Activated T-cell treated with anti-CD3 and anti-CD28 coated beads, Interleukin-2, amount 50 U/mL, for 4 hours (primary cell): ENCODE results near the gene MYO6. TPM values are rescaled to one million over a fixed set of nuclear protein-coding genes. Genes with fewer than 3 reads are reported as not detected.

ENCODE experiments used
- ATAC-seq, 2 donors: fragments of 200-7000 bp; cut with Tn5 transposase; one replicate each; pipeline ENCODE4 v1.10.0; 2021
- DNase-seq: peaks from one replicate; pipeline ENCODE4 v3.0.0-alpha.2; 2020
- H3K27me3 Mint-ChIP-seq: one replicate; pipeline ENCODE4 v1.8.0; 2021; ENCODE audit warnings: low read depth, mixed read lengths
- H3K36me3 Mint-ChIP-seq: one replicate; pipeline ENCODE4 v1.8.0; 2022; ENCODE audit warnings: mixed read lengths; ENCODE audit not compliant: insufficient read depth
- H3K4me1 Mint-ChIP-seq: one replicate; pipeline ENCODE4 v1.8.0; 2021; ENCODE audit warnings: low read depth, mixed read lengths
- H3K4me3 Mint-ChIP-seq: one replicate; pipeline ENCODE4 v1.8.0; 2021; ENCODE audit warnings: mild to moderate bottlenecking, moderate library complexity, mixed read lengths
- H3K9me3 Mint-ChIP-seq: one replicate; pipeline ENCODE4 v1.8.0; 2021; ENCODE audit warnings: mixed read lengths
- total RNA-seq, 3 donors: library from RNA; stranded (reverse); gene quantifications; one replicate each; pipeline ENCODE4 v1.2.1, GENCODE V29; 2021

The MYO6 gene
- total RNA-seq, 3 donors from 2014 or later = 0.71 to 1.0 (median 0.92) TPM

DNA sequence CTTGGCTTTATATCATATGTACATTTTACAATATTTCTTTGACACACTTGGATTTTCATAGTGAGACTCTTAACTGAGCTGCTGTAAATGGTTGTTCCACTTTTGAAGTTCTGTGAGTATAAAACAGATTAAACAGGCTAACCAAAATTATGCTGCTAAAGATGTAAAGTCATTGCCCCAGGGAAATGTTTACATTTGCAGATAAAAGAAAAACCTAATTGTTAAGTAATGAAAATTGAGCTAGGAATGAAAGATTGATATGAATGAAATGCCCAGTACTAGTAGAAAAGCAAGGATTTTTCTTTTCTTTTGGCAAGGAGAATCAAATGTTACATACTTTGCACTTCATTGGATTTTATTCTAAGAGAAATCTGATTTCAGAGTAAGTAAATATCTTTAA is 164.0 kb downstream of the MYO6 start:
- no peaks in the 10 kb centered on the region for H3K27me3 Mint-ChIP-seq
- DNase-seq = no peak
- H3K36me3 Mint-ChIP-seq = peaks cover 2% of the 10 kb centered on the region
- no peak overlapping the region for H3K4me3 Mint-ChIP-seq
- no peaks in the 10 kb centered on the region for H3K4me1 Mint-ChIP-seq
- no peak for ATAC-seq
- no peaks in the 10 kb centered on the region for H3K9me3 Mint-ChIP-seq

GRCh38 chr6:75922226-75922625 is 173.2 kb downstream of the MYO6 start:
- no peak overlapping the region for H3K4me3 Mint-ChIP-seq
- no peaks in the 10 kb centered on the region for H3K9me3 Mint-ChIP-seq
- H3K27me3 Mint-ChIP-seq = peaks cover 3% of the 10 kb centered on the region
- no peak for DNase-seq
- H3K4me1 Mint-ChIP-seq = no peaks in the 10 kb centered on the region
- ATAC-seq = no peak
- no peaks in the 10 kb centered on the region for H3K36me3 Mint-ChIP-seq

GRCh38 chr6:75926293-75927168 is 177.5 kb downstream of the MYO6 start:
- no peaks in the 10 kb centered on the region for H3K4me1 Mint-ChIP-seq
- ATAC-seq (no peak), DNase-seq (no peak)
- H3K36me3 Mint-ChIP-seq = no peaks in the 10 kb centered on the region
- H3K9me3 Mint-ChIP-seq = no peaks in the 10 kb centered on the region
- H3K4me3 Mint-ChIP-seq = no peak overlapping the region
- peaks cover 4% of the 10 kb centered on the region for H3K27me3 Mint-ChIP-seq

DNA sequence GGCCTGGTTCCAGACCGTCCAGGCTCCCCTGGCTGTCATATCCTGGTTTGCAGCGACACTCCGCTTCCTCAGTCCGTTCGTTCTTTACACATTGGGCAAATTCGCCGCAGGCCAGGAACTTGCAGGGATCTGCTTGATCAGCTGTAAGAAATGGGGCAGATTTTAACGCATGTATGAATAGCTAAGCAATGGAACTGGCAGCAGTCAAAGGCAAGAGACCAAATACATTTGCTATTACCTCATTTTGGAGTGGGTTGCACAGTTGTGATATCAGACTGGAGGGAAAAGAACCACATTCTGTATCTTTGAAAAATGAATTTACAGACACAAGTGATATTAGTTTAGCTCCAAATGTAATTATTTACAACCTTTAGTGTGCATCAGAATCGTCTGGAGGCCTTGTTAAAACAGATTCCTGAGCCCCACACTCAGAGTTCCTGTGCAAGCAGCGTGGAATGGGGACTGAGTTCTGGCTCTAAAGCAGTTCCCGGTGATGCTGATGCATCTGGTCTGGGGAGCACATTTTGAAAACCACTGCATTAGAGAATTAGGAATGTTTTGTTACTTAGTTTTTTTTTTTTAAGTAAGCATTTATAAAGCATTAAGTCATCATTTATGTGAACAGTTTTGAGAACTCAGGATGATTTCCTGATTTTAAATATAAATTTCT is 182.1 kb downstream of the MYO6 start:
- H3K4me1 Mint-ChIP-seq = peaks cover 6% of the 10 kb centered on the region

DNA sequence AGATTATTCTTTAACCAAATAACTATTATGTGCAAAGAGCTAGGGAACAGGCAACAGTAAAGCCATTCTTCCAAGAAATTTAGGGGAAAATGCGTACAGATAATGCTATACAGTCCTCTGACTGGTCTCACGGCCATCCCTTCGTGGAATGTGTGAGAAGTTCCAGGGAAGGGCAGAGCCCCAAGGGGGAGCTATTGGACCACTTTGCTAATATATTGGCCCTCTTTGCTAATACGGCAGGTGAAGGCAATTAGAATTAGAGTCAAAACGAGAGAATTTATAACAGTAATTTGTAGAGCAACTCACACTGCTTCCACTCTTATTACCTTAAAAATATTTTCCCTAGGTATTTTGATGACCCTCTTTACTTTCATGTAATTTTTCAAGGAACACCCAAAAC is 183.0 kb downstream of the MYO6 start:
- ATAC-seq (no peak), DNase-seq (no peak)
- Mint-ChIP-seq H3K4me1 (peaks cover 6% of the 10 kb centered on the region), H3K36me3 (no peaks in the 10 kb centered on the region), H3K4me3 (no peak overlapping the region), H3K27me3 (peaks cover 26% of the 10 kb centered on the region), H3K9me3 (no peaks in the 10 kb centered on the region)

More for the DNA sequence above, 182.1 kb downstream of the MYO6 start:
- Mint-ChIP-seq H3K9me3 (no peaks in the 10 kb centered on the region), H3K36me3 (no peaks in the 10 kb centered on the region), H3K4me3 (no peak overlapping the region), H3K27me3 (peaks cover 26% of the 10 kb centered on the region)
- DNase-seq (no peak), ATAC-seq (no peak)

GRCh38 chr6:75933387-75933975 is 184.4 kb downstream of the MYO6 start:
- H3K4me3 Mint-ChIP-seq = no peak overlapping the region
- H3K4me1 Mint-ChIP-seq = peaks cover 6% of the 10 kb centered on the region
- H3K9me3 Mint-ChIP-seq = no peaks in the 10 kb centered on the region
- H3K36me3 Mint-ChIP-seq = no peaks in the 10 kb centered on the region
- no peak for DNase-seq
- peaks cover 26% of the 10 kb centered on the region for H3K27me3 Mint-ChIP-seq
- no peak for ATAC-seq

DNA sequence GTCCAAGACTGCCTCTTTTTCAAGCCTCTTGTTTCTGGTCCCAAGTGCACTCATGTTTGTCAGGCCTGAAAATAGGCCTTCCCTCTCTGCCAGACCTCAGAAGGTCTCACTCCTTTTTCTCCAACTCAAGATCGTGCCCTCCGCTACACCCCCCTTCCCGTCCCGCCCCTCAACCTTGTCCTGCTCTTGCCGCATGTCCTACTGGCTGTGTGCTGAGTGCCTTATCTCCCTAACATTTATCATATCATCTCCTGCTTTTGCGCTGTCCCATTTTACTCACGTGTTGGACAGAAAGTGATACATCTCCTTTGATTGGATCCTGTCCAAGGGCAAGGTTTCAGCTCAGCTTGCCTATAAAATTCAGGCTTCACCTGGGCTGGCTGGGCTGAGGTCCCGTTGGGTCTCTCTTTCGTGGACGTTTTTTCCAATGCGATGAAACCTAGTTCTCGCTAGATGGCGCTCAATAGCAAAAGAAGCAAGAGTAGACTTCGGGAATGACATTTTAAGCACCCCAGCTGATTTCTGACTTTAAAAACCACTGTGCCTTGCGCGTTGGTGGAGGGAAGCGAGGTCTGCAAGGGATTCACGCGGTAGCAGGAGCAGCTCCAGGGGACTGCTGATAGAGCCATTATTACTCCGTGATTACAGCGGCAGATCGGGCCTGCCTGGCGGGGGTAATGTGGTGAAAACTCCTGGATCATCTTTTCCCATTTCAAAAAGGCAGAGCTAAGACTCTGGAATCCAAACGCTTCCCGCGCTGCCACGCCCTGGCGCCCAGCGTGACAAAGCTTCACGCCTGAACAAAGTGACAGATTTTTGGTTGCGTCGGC is 185.8 kb downstream of the MYO6 start:
- H3K36me3 Mint-ChIP-seq = no peaks in the 10 kb centered on the region
- H3K9me3 Mint-ChIP-seq = no peaks in the 10 kb centered on the region
- peaks cover 6% of the 10 kb centered on the region for H3K4me1 Mint-ChIP-seq
- ATAC-seq = peak; percentile 56 to 59
- H3K4me3 Mint-ChIP-seq = peak overlapping the region; percentile 59
- peaks cover 25% of the 10 kb centered on the region for H3K27me3 Mint-ChIP-seq
- no peak for DNase-seq

DNA sequence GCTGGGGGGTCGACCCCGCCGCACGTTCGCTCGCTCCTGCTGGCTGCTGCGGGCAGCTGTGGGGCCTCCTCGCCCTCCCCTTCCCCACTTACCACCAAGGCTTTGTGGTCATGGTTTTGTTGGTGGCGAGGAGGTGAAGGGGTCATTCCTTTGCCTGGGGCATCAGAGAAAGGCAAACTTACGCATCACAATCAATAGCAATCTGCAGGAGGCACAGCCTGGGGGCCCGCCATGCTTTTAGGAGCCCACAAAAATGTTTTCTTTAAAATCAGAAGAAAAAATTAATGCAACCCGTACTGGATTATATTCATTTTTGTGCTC is 186.4 kb downstream of the MYO6 start:
- H3K27me3 Mint-ChIP-seq = peaks cover 25% of the 10 kb centered on the region
- DNase-seq (no peak), ATAC-seq (no peak)
- no peak overlapping the region for H3K4me3 Mint-ChIP-seq
- no peaks in the 10 kb centered on the region for H3K9me3 Mint-ChIP-seq
- H3K36me3 Mint-ChIP-seq = no peaks in the 10 kb centered on the region
- peaks cover 6% of the 10 kb centered on the region for H3K4me1 Mint-ChIP-seq

- ATAC-seq (no peak), DNase-seq (no peak)
- H3K4me3 Mint-ChIP-seq = no peak overlapping the region
- peaks cover 6% of the 10 kb centered on the region for H3K4me1 Mint-ChIP-seq
- peaks cover 25% of the 10 kb centered on the region for H3K27me3 Mint-ChIP-seq
- no peaks in the 10 kb centered on the region for H3K9me3 Mint-ChIP-seq
- no peaks in the 10 kb centered on the region for H3K36me3 Mint-ChIP-seq
These were observed 187.6 kb downstream of the MYO6 start for GRCh38 chr6:75936682-75937081.

- Mint-ChIP-seq H3K9me3 (no peaks in the 10 kb centered on the region), H3K27me3 (peaks cover 25% of the 10 kb centered on the region), H3K4me3 (no peak overlapping the region), H3K4me1 (peaks cover 6% of the 10 kb centered on the region), H3K36me3 (no peaks in the 10 kb centered on the region)
- DNase-seq = no peak
- ATAC-seq = no peak
These were observed 188.8 kb downstream of the MYO6 start for GRCh38 chr6:75937846-75938245.

GRCh38 chr6:75940564-75940963 is 191.5 kb downstream of the MYO6 start:
- H3K9me3 Mint-ChIP-seq = no peaks in the 10 kb centered on the region
- H3K4me3 Mint-ChIP-seq = no peak overlapping the region
- DNase-seq (no peak), ATAC-seq (no peak)
- no peaks in the 10 kb centered on the region for H3K4me1 Mint-ChIP-seq
- H3K27me3 Mint-ChIP-seq = peaks cover 5% of the 10 kb centered on the region
- H3K36me3 Mint-ChIP-seq = no peaks in the 10 kb centered on the region

DNA sequence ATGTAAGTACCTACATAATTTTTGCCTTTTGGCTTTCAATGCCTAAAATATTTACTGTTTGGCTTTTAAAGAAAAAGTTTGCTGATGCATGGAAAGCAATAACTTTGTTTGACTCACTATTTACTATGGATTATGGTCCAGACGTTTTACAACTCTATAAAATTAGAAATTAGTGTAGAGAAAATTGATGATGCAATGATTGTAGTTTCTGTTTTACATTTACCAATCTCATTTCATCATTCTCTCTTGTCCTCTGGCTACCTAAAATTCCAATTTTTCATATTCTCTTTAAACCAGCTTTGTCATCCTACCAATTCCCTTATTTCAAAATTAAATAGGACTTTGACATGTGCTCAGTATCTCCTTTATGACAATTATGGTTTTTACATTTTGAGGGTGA is 192.5 kb downstream of the MYO6 start:
- ATAC-seq (no peak), DNase-seq (no peak)
- H3K4me1 Mint-ChIP-seq = no peaks in the 10 kb centered on the region
- no peaks in the 10 kb centered on the region for H3K9me3 Mint-ChIP-seq
- no peaks in the 10 kb centered on the region for H3K27me3 Mint-ChIP-seq
- H3K4me3 Mint-ChIP-seq = no peak overlapping the region
- no peaks in the 10 kb centered on the region for H3K36me3 Mint-ChIP-seq

DNA sequence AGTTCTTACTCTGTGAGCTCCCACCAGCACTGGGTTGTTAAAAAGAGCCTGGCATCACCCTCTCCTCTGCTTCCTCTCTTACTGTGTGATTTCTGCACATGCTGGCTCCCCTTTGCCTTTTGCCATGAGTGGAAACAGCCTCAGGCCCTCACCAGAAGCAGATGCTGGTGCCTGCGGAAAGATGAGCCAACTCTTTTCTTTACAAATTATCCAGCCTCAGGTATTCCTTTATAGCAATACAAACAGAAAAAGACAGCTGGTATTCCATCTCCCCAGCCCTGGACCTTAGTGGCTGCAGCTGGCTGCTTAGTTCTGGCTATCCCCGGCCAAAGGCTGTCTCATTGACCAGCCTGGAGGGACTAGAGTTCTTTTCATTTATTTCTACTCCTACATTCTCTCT is 194.3 kb downstream of the MYO6 start:
- Mint-ChIP-seq H3K9me3 (no peaks in the 10 kb centered on the region), H3K36me3 (no peaks in the 10 kb centered on the region), H3K4me1 (no peaks in the 10 kb centered on the region), H3K27me3 (no peaks in the 10 kb centered on the region), H3K4me3 (no peak overlapping the region)
- DNase-seq (no peak), ATAC-seq (no peak)

DNA sequence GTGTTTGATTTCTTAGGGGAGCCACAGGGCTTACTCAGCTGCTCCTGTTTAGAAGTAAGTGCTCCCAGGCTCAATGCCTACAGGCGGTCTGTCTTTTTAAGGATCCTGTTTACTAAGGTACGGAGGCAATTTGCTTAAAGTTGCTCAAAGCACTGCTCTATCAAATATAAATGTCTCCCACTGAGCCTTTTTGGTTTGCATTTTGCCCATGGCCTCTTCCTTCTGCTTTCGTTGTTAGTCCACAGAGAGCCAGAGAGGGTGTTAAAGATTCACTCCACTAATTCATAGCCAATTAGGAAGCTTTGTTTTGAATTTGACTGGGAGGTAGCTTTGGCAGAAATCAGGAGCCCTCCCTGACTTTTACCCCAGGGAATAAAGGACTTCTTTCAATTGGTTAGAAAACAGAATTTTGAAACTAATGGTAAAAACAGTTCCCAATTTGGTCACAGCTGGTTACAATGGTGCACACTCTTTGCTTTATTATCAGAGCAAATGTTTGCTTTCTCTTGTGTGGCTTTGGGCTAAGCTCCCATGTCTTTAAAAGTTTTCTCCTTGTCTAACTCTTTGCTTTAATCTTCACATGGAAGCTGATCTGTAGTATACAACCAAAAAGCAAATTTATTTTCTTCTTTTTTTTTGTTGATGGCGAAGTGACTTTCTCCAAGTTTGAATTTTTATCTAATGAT is 197.2 kb downstream of the MYO6 start:
- Mint-ChIP-seq H3K9me3 (no peaks in the 10 kb centered on the region), H3K36me3 (no peaks in the 10 kb centered on the region), H3K27me3 (no peaks in the 10 kb centered on the region), H3K4me1 (no peaks in the 10 kb centered on the region), H3K4me3 (no peak overlapping the region)
- ATAC-seq (no peak), DNase-seq (no peak)
